OCI-LY7 (cell line): ENCODE results near the gene SLCO2B1.

Experiments
- EZH2phosphoT487 ChIP-seq: fragments of 200-600 bp; sonication (generic); IDR thresholded peaks from 2 replicates; pipeline ENCODE4 v1.6.1; 2018; ENCODE audit warnings: low read depth, borderline replicate concordance, mild to moderate bottlenecking, mixed run types, antibody characterized with exemption, low read length, moderate library complexity, mixed read lengths
- TF ChIP-seq, protein P1 (sequence below): fragments of 200-600 bp; sonication (generic); conservative IDR thresholded peaks from 2 replicates; pipeline ENCODE4 v1.5.1; 2014; ENCODE audit warnings: mild to moderate bottlenecking, antibody characterized with exemption, low read length, moderate library complexity, mixed read lengths

DNA sequence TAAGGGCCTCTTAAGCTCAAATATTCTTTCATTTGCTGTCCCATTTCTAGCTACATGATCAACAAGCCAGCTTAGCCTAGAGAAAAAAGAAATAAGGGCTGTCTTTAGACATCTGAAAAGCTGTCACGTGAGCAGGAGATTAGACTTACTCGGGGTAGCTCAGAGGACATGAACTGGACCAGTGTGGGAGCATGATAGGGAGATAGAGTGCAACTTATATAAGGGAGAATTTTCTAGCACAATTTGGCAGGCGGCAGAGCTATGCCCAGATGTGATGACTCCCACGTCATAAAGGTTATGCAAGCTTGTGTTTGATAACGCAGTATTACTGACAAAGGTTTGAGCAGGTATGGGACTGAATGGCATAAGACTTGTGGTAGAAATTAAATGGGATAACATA is 61.5 kb downstream of the SLCO2B1 start:
- TF ChIP-seq, protein P1, sequence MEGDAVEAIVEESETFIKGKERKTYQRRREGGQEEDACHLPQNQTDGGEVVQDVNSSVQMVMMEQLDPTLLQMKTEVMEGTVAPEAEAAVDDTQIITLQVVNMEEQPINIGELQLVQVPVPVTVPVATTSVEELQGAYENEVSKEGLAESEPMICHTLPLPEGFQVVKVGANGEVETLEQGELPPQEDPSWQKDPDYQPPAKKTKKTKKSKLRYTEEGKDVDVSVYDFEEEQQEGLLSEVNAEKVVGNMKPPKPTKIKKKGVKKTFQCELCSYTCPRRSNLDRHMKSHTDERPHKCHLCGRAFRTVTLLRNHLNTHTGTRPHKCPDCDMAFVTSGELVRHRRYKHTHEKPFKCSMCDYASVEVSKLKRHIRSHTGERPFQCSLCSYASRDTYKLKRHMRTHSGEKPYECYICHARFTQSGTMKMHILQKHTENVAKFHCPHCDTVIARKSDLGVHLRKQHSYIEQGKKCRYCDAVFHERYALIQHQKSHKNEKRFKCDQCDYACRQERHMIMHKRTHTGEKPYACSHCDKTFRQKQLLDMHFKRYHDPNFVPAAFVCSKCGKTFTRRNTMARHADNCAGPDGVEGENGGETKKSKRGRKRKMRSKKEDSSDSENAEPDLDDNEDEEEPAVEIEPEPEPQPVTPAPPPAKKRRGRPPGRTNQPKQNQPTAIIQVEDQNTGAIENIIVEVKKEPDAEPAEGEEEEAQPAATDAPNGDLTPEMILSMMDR = no peak
- no peak for TF ChIP-seq EZH2phosphoT487
